Body of pancreas (tissue), 4 donors: ENCODE measurements around the gene UFC1.

Experiments
- POLR2A ChIP-seq, 3 donors: fragments of 450-650 bp; IDR thresholded peaks; one replicate each; pipeline ENCODE4 v1.6.1; 2016; ENCODE audit warnings: antibody characterized with exemption in 3 of 3, mild to moderate bottlenecking in 2 of 3
- TF ChIP-seq, protein P1 (sequence below), 7 experiments: fragments of 450-650 bp in 4 of 7; fragments of 200-600 bp in 3 of 7; sonication (generic) in 3 of 7; IDR thresholded peaks; one replicate each; pipeline ENCODE4 v1.5.1; 2016 to 2019; ENCODE audit warnings: antibody characterized with exemption in 7 of 7

DNA sequence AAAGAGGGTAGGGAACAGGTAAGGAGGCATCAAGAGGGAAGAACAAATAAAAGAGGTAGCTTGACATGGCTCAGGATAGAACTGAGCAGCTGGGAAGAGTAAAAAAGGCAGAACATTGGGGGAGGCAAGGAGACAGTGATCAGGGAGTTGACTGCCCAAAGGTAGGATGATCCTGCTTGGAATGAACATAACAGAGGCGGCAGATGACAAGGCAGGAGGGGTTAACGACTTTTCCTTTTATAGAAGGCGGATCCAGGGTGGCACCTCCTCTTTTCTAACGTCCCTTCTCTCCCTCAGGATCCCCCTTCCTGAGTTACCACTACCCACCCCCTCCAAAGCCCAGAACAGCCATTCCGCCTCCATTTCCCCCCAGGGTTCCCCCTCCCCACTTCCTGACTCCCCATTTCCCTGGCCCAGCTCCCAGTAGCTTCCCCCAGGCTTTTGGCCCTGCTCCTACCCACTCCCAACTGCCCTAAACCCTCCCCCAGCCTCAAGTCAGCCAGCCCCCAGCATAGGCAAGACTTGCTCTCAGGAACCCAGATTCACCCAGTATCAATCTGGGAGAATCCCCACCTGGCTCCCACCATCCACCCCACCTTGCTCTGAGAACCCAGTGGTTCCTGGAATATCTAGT is 45.8 kb downstream of the UFC1 start:
- TF ChIP-seq, protein P1, sequence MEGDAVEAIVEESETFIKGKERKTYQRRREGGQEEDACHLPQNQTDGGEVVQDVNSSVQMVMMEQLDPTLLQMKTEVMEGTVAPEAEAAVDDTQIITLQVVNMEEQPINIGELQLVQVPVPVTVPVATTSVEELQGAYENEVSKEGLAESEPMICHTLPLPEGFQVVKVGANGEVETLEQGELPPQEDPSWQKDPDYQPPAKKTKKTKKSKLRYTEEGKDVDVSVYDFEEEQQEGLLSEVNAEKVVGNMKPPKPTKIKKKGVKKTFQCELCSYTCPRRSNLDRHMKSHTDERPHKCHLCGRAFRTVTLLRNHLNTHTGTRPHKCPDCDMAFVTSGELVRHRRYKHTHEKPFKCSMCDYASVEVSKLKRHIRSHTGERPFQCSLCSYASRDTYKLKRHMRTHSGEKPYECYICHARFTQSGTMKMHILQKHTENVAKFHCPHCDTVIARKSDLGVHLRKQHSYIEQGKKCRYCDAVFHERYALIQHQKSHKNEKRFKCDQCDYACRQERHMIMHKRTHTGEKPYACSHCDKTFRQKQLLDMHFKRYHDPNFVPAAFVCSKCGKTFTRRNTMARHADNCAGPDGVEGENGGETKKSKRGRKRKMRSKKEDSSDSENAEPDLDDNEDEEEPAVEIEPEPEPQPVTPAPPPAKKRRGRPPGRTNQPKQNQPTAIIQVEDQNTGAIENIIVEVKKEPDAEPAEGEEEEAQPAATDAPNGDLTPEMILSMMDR (IDR thresholded peaks at IDR 0.05), result no peak
- TF ChIP-seq POLR2A (IDR thresholded peaks at IDR 0.05), result no peak
